Effector memory CD4-positive, alpha-beta T cell (primary cell): ENCODE data around the gene CALD1.

Source experiments
- DNase-seq, 3 donors: peaks; one replicate each; pipeline ENCODE4 v3.0.0-alpha.2; 2020
- H3K27ac ChIP-seq: 2 replicates; pipeline ENCODE4 v1.7.0; 2013; ENCODE audit warnings: mild to moderate bottlenecking, low read length, moderate library complexity; ENCODE audit not compliant: insufficient read depth, poor library complexity, severe bottlenecking
- H3K27me3 ChIP-seq: replicated peaks from 2 replicates; pipeline ENCODE4 v1.7.0; 2013; ENCODE audit warnings: mild to moderate bottlenecking, low read length; ENCODE audit not compliant: insufficient read depth, control insufficient read depth, poor library complexity, severe bottlenecking
- H3K36me3 ChIP-seq: 2 replicates; pipeline ENCODE4 v1.7.0; 2013; ENCODE audit warnings: mild to moderate bottlenecking, low read length, moderate library complexity; ENCODE audit not compliant: control insufficient read depth, insufficient read depth
- H3K4me1 ChIP-seq: 2 replicates; pipeline ENCODE4 v1.7.0; 2013; ENCODE audit warnings: low read length, mild to moderate bottlenecking; ENCODE audit not compliant: control insufficient read depth, insufficient read depth, poor library complexity, severe bottlenecking
- H3K4me3 ChIP-seq: 2 replicates; pipeline ENCODE4 v1.7.0; 2013; ENCODE audit warnings: low read length, low read depth, mild to moderate bottlenecking; ENCODE audit not compliant: insufficient read depth, poor library complexity, severe bottlenecking
- H3K9me3 ChIP-seq: 2 replicates; pipeline ENCODE4 v1.7.0; 2013; ENCODE audit warnings: mild to moderate bottlenecking, low read length, moderate library complexity; ENCODE audit not compliant: control insufficient read depth

CALD1 gene

DNA sequence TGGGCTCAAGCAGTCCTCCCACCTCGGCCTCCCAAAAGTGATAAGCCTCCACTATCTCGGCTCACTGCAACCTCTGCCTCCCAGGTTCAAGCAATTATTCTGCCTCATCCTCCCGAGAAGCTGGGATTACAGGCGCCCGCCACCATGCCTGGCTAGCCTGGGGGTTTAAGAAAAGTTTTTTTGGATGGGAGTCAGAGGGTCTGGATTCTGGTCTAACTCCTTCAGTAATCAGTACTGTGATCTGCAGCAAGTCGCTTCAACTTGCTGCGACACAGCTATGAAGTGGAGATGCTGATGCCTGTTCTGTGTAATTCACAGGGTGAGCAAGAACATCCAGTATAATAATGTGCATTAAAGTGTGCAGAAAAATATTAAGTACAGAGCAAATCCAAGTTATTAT is 118.5 kb downstream of the CALD1 start:
- Histone ChIP-seq H3K27me3 (no peaks in the 10 kb centered on the region), H3K4me1 (no peaks in the 10 kb centered on the region), H3K9me3 (no peaks in the 10 kb centered on the region), H3K27ac (no peak overlapping the region), H3K36me3 (no peaks in the 10 kb centered on the region), H3K4me3 (no peak overlapping the region)
- DNase-seq = no peak

DNA sequence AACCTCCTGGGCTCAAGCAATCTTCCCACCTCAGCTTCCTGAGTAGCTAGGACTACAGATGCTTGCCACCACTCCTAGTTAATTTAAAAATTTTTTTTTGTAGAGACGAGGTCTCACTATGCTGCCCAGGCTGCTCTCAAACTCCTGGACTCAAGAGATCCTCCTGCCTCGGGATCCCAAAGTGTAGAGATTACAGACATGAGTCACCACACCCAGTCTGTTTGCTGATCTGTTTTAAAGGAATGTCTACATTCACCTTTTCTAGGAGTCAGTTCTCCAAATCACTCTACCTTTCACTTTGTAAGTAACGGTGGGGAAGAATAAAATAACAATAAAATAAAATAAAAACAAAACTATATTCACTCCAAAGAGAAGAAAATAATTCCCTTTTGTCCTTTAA is 120.3 kb downstream of the CALD1 start:
- no peak overlapping the region for H3K27ac ChIP-seq
- H3K4me3 ChIP-seq = no peak overlapping the region
- H3K9me3 ChIP-seq = no peaks in the 10 kb centered on the region
- no peaks in the 10 kb centered on the region for H3K27me3 ChIP-seq
- H3K36me3 ChIP-seq = no peaks in the 10 kb centered on the region
- H3K4me1 ChIP-seq = no peaks in the 10 kb centered on the region
- no peak for DNase-seq

DNA sequence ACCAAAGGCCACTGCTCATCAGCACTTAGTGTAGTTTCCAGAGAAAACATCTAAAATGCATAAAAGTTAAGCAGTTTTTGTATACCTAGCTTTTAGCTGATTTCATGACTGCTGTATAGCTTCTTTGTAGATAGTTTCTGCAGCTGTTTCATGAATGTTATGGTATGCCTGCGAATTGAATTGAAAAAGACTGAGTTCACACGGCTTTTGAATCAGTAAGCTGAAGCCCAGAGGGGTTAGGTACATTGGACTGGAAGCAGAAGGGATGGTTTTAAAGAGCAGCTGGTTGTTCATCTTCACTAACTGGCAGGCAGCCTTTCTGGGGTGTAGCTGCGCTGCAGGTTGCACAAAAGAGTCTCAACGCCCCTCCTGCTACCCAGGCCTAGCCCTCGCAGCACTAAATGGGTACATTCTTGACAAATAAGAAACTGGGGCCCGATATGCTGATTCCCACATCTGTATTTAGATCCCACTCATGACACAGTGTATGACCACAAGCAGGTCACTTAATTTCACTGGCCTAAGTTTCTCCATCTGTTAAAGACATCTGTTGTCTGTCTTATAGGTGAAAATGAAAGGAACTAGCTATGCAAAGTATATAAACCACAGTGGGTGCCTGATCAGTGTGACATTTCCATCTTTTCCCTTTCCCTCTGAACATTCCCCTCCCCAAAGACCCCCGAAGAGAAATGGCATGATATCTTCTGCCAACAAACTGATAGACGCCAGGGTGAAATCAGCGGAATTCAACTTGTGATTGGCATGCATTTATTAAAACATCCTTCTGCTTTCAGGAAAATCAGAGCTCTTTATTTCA is 120.9 kb downstream of the CALD1 start:
- H3K4me3 ChIP-seq = no peak overlapping the region
- no peaks in the 10 kb centered on the region for H3K9me3 ChIP-seq
- H3K27ac ChIP-seq = no peak overlapping the region
- H3K27me3 ChIP-seq = no peaks in the 10 kb centered on the region
- no peaks in the 10 kb centered on the region for H3K4me1 ChIP-seq
- no peak for DNase-seq
- no peaks in the 10 kb centered on the region for H3K36me3 ChIP-seq

DNA sequence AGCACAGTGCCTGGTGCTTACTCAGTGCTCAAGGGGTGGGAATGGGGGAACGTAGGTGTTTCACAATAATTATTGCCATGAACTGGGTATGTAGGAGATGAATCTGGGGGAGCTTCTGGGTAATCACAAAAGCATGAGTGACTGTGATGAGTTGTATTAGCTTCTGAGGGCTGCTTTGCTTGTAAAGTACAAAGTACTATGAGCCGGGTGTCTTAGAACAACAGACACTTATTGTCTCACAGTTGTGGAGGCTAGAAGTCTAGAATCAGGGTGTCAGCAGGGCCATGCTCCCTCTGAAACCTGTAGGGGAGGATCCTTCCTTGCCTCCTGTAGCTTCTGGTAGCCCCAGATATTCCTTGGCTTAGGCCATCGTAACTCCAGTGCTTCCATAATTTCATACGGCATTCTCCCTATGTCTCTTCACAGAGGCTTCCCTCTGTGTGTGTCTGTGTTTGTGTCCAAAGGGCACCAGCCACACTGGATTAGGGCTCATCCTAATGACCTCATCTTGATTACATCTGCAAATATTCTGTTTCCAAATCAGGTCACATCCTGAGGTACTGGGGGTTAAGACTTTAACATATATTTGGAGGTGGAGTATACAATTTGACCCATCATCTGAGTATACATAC is 122.1 kb downstream of the CALD1 start:
- H3K27me3 ChIP-seq = no peaks in the 10 kb centered on the region
- no peaks in the 10 kb centered on the region for H3K36me3 ChIP-seq
- H3K9me3 ChIP-seq = no peaks in the 10 kb centered on the region
- no peak overlapping the region for H3K27ac ChIP-seq
- no peaks in the 10 kb centered on the region for H3K4me1 ChIP-seq
- no peak overlapping the region for H3K4me3 ChIP-seq
- DNase-seq = no peak

DNA sequence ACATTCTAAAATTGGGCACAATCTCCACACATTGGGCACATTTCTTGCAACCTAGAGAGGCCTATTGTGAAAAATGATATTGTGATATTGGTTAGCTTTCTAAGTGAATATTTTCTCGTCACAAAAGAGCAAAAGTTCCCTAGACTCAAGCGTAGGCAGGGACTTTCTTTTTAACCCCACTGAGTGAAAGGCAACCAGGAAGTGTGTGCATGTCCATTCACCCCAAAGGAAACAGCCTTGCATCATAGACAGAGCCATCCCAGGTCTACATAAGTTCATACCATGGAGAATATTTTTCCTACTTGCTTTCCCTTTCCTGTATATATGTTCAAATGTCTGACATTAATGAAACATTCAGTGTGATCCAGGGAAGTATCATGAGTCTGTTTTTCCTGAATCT is 122.6 kb downstream of the CALD1 start:
- Histone ChIP-seq H3K9me3 (no peaks in the 10 kb centered on the region), H3K4me3 (no peak overlapping the region), H3K27me3 (no peaks in the 10 kb centered on the region), H3K36me3 (no peaks in the 10 kb centered on the region), H3K4me1 (no peaks in the 10 kb centered on the region), H3K27ac (no peak overlapping the region)
- DNase-seq = no peak

DNA sequence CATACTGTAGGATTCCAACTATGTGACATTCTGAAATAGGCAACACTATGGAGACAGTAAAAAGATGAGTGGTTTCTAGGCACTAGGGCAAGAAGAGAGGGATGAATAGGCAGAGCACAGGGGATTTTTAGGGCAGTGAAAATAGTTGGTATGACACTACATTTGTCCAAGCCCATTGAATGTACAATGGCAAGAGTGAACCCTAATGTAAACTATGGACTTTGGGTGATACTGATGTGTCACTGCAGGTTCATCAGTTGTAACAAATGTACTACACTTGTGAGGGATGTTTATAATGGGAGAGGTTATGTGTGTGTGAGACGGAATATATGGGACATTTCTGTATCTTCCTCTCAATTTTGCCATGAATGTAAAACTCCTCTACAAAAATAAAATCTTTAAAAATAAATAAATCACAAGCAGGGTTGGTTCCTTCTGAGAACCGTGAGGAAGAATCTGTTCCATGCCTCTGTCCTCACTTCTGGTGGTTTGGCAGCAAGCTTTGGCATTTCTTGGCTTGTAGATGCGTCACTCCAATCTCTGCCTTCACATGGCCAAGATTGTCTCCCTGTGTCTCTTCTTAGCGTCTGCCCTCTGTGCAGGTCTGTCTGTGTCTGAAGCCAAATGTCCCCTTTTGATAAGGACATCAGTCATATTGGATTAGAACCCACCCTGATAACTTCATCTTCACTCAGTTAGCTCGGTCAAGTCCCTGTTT is 123.8 kb downstream of the CALD1 start:
- Histone ChIP-seq H3K9me3 (no peaks in the 10 kb centered on the region), H3K36me3 (no peaks in the 10 kb centered on the region), H3K27ac (no peak overlapping the region), H3K4me1 (no peaks in the 10 kb centered on the region), H3K27me3 (no peaks in the 10 kb centered on the region), H3K4me3 (no peak overlapping the region)
- DNase-seq = no peak

DNA sequence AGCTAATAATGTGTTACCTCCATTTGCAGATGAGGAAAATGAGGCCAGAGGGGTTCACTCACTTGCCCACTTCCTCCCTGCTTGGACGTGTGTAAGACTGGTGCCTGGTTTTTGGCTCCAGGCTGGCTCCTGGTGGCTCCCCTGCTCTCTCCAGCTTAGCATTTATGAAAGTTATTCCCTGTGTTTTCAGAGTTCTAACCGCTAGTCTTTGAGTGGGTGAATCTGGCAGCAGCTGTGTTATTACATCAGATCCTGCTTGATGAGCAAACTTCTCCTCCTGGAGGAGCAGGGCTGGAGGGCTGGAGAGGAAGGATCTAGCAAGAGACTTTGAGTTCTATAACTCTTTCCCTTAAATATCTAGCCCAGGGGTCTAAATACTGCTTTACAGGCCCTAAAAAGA is 125.9 kb downstream of the CALD1 start:
- Histone ChIP-seq H3K9me3 (no peaks in the 10 kb centered on the region), H3K27me3 (no peaks in the 10 kb centered on the region), H3K4me1 (no peaks in the 10 kb centered on the region), H3K36me3 (no peaks in the 10 kb centered on the region), H3K4me3 (no peak overlapping the region), H3K27ac (no peak overlapping the region)
- DNase-seq = no peak

DNA sequence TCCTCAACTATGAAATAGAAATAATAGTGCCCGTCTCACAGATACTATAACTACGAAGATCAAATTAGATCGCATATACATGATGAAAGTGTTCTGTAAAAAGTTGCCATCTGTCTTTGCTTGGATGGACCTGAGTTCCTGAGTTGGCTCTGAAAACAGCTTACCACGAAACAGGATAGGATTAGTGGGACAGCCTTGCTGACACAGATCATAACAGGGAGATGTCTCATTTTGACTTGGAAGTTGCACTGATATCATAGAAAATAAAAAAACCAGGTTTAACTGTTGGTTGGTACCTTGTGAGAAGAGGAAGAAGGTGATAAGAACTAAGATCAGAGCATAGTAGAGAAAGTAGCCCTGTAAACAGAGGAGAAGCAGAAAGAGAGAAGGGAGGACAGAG is 127.6 kb downstream of the CALD1 start:
- DNase-seq = no peak
- Histone ChIP-seq H3K27me3 (no peaks in the 10 kb centered on the region), H3K36me3 (no peaks in the 10 kb centered on the region), H3K4me3 (no peak overlapping the region), H3K27ac (no peak overlapping the region), H3K4me1 (no peaks in the 10 kb centered on the region), H3K9me3 (no peaks in the 10 kb centered on the region)

DNA sequence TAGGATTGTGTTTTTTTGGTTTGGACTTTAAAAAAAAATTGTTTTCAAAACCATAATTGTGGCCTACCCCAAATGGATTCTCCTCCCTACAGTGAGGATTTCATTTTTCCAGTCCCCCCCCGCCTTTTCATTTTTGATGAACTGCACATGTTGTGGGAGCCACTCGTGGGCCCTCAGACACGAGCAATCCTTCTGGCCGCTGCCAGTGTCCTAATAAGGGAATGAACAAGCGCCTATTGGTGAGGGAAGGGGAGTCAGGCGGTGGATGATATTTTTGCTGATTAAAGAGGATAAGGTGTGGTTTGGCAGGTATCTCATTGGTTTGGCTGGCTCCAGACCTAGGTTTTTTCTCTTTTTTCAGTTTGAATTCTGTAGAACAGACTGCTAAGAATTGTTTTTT is 128.2 kb downstream of the CALD1 start:
- H3K27ac ChIP-seq = no peak overlapping the region
- no peak for DNase-seq
- no peaks in the 10 kb centered on the region for H3K36me3 ChIP-seq
- H3K9me3 ChIP-seq = no peaks in the 10 kb centered on the region
- H3K27me3 ChIP-seq = no peaks in the 10 kb centered on the region
- H3K4me1 ChIP-seq = no peaks in the 10 kb centered on the region
- no peak overlapping the region for H3K4me3 ChIP-seq

DNA sequence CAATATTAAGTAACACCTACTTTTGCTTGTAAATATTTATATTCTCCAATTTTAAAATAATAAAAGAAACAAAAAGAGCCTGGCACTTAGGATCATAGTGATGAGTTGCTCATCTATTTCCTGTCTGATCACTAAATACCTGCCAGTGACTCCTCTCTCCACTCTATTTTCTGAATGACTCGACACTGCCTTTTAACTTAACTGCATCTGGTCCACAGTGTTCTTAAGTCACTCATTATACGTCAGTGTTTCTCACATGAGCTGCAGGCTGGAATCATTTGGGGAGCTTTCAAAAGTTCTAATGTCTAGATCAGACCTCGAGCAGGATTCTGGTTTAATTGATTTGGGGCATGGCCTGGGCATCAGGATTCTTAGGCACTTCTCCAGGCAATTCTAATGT is 128.9 kb downstream of the CALD1 start:
- Histone ChIP-seq H3K4me3 (no peak overlapping the region), H3K27me3 (no peaks in the 10 kb centered on the region), H3K9me3 (no peaks in the 10 kb centered on the region), H3K36me3 (no peaks in the 10 kb centered on the region), H3K4me1 (no peaks in the 10 kb centered on the region), H3K27ac (no peak overlapping the region)
- no peak for DNase-seq
